ENCODE data around the gene SLC2A13. TPM values are rescaled to one million over a fixed set of nuclear protein-coding genes. Genes with fewer than 3 reads are reported as not detected.

Gene SLC2A13
- total RNA-seq, 1 donor from 2014 or later, result 5.6 TPM

- Mint-ChIP-seq H3K4me3 (no peak overlapping the region), H3K4me1 (peaks cover 11% of the 10 kb centered on the region), H3K27ac (ENCODE audit: unreplicated experiment) (no peak overlapping the region), H3K27me3 (ENCODE audit: low read depth) (no peaks in the 10 kb centered on the region), H3K36me3 (ENCODE audit: low read depth) (peaks cover 9% of the 10 kb centered on the region), H3K9me3 (peaks cover 5% of the 10 kb centered on the region)
- DNase-seq (ENCODE audit: low read depth, low spot score), result no peak
- TF ChIP-seq, protein P1, sequence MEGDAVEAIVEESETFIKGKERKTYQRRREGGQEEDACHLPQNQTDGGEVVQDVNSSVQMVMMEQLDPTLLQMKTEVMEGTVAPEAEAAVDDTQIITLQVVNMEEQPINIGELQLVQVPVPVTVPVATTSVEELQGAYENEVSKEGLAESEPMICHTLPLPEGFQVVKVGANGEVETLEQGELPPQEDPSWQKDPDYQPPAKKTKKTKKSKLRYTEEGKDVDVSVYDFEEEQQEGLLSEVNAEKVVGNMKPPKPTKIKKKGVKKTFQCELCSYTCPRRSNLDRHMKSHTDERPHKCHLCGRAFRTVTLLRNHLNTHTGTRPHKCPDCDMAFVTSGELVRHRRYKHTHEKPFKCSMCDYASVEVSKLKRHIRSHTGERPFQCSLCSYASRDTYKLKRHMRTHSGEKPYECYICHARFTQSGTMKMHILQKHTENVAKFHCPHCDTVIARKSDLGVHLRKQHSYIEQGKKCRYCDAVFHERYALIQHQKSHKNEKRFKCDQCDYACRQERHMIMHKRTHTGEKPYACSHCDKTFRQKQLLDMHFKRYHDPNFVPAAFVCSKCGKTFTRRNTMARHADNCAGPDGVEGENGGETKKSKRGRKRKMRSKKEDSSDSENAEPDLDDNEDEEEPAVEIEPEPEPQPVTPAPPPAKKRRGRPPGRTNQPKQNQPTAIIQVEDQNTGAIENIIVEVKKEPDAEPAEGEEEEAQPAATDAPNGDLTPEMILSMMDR (conservative IDR thresholded peaks at IDR 0.05), result no peak
Observed at GRCh38 chr12:39874785-39875184, 231.1 kb downstream of the SLC2A13 start.

DNA sequence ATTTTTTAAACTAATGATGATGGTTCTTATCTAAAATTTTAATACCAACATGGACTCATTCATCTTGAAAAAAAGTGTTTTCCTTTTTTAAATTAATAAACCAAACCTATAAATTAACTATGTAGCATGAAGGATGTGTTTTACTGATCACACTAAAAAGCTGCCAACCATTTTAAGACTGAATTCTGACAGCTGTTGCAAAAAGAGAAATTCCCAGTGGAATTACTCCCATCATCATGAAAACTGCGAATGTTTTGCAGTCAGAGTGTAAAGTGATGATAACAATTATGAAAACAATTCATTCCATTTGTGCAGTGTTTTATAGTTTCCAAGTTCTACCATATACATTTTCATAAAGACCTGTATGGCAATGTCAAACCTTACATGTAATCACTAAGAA, 232.8 kb downstream of the SLC2A13 start:
- no peak overlapping the region for H3K4me3 Mint-ChIP-seq
- H3K27ac Mint-ChIP-seq (ENCODE audit: unreplicated experiment), result no peak overlapping the region
- H3K4me1 Mint-ChIP-seq, result peaks cover 11% of the 10 kb centered on the region
- no peak for DNase-seq (ENCODE audit: low read depth, low spot score)
- H3K36me3 Mint-ChIP-seq (ENCODE audit: low read depth), result peaks cover 3% of the 10 kb centered on the region
- TF ChIP-seq, protein P1 (conservative IDR thresholded peaks at IDR 0.05), result no peak
- H3K27me3 Mint-ChIP-seq (ENCODE audit: low read depth), result no peaks in the 10 kb centered on the region
- H3K9me3 Mint-ChIP-seq, result peaks cover 1% of the 10 kb centered on the region

GRCh38 chr12:39872425-39872824, 233.5 kb downstream of the SLC2A13 start:
- TF ChIP-seq, protein P1 (conservative IDR thresholded peaks at IDR 0.05), result no peak
- Mint-ChIP-seq H3K9me3 (no peaks in the 10 kb centered on the region), H3K4me3 (no peak overlapping the region), H3K4me1 (peaks cover 11% of the 10 kb centered on the region), H3K36me3 (ENCODE audit: low read depth) (peaks cover 2% of the 10 kb centered on the region), H3K27me3 (ENCODE audit: low read depth) (no peaks in the 10 kb centered on the region), H3K27ac (ENCODE audit: unreplicated experiment) (no peak overlapping the region)
- DNase-seq (ENCODE audit: low read depth, low spot score), result no peak

DNA sequence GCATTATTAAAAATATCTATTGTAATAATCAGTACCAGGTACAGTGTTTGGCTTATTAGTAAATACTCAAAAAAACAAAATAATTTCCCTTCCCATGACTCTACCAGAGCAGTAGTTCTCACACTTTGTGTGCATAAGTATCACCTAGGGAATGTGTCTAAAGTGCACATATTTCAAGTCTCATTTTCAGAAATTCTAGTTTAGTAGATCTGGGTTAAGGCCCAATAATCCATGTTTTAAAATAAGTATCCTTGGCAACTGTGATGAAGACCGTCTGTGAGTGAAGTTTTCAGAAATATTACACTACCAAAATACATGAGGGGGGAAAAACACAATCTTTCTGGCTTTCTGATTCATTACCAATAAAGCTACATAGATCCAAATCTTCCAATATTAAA, 237.6 kb downstream of the SLC2A13 start:
- TF ChIP-seq, protein P1 (conservative IDR thresholded peaks at IDR 0.05), result no peak
- Mint-ChIP-seq H3K4me1 (no peaks in the 10 kb centered on the region), H3K4me3 (no peak overlapping the region), H3K36me3 (ENCODE audit: low read depth) (peaks cover 10% of the 10 kb centered on the region), H3K27ac (ENCODE audit: unreplicated experiment) (no peak overlapping the region), H3K27me3 (ENCODE audit: low read depth) (no peaks in the 10 kb centered on the region), H3K9me3 (peaks cover 6% of the 10 kb centered on the region)
- no peak for DNase-seq (ENCODE audit: low read depth, low spot score)

DNA sequence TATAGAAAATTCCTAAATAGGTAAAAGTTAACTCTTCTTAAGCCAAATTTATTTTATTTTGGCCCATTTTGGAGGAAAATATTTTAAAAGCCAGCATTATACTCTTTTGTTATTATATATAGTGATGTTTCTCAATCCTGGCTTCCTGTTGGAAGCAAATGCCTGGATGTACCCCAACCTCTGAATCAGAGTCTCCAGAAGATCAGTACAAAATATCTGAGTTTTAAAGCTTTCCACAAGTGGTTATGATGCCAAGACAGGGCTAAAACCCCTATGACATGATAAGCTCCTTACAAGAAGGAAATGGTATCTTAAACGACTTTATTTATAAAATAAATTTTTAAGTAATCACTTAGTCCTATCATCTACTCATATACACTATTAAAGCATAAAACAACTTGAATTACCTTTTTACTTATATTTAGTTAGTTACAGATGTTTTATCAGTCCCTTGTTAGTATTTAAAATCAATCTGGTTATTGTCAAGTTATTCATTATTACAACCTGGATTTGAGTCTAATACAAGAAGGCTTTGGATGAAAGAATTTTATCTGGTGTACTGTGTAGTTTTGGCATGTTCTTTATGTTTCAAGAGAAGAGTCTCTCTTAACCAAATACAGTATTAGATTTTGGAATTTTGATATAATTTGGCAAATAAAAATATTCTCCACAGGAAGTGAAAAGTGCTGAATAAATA, 238.1 kb downstream of the SLC2A13 start:
- Mint-ChIP-seq H3K9me3 (peaks cover 6% of the 10 kb centered on the region), H3K4me3 (no peak overlapping the region), H3K27me3 (ENCODE audit: low read depth) (no peaks in the 10 kb centered on the region), H3K27ac (ENCODE audit: unreplicated experiment) (no peak overlapping the region), H3K4me1 (no peaks in the 10 kb centered on the region), H3K36me3 (ENCODE audit: low read depth) (peaks cover 10% of the 10 kb centered on the region)
- no peak for DNase-seq (ENCODE audit: low read depth, low spot score)
- TF ChIP-seq, protein P1 (conservative IDR thresholded peaks at IDR 0.05), result no peak
